ENCODE data around the gene SIRPB2. TPM values are rescaled to one million over a fixed set of nuclear protein-coding genes. Genes with fewer than 3 reads are reported as not detected.

SIRPB2 gene
- not detected in 2 replicates for total RNA-seq (ENCODE audit: low replicate concordance)

GRCh38 chr20:1491281-1491840, at the start of gene SIRPB2:
Gene SIRPB2, minus strand, starts transcription at chr20:1491420. Its CDS starts 61 bp downstream, at chr20:1491359.
- no peak within 1 kb of the TSS for H3K4me3 ChIP-seq (ENCODE audit: low read depth, low read length)
- DNase-seq (ENCODE audit: low read depth) = no peak
- TF ChIP-seq CTCF (IDR thresholded peaks at IDR 0.05; ENCODE audit: insufficient read depth, low read length) = no peak

DNA sequence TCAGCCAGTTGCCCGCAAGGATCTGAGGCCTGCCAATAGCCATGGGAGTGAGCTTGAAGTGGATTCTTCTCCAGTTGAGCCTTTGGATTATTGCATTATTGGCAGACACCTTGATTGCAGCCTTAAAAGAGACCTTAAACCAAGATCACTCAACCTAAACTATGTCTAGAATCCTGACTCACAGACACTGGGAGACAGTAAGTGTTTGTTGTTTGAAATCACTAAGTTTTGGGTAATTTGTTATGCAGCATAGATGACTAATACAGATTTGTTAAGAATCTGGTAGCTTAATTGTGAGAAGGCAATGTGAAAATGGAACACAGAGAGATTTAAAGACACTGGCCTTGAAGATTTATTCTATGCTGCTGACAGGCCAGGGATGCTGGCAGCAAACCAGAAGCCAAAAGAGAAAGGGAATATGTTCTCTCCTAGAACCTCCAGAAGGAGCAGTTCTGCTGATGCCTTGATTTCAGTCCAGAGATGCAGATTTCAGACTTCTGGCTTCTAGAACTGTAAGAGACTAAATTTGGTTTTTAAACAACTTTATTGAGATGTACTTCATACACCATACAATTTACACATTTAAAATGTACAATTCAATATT, 48.7 kb upstream of the SIRPB2 start:
- DNase-seq (ENCODE audit: low read depth) = no peak
- TF ChIP-seq CTCF (IDR thresholded peaks at IDR 0.05; ENCODE audit: insufficient read depth, low read length) = no peak
- H3K4me3 ChIP-seq (ENCODE audit: low read depth, low read length) = no peak overlapping the region

- DNase-seq (ENCODE audit: low read depth) = no peak
- H3K4me3 ChIP-seq (ENCODE audit: low read depth, low read length) = no peak overlapping the region
- TF ChIP-seq CTCF (IDR thresholded peaks at IDR 0.05; ENCODE audit: insufficient read depth, low read length) = no peak
Observed at GRCh38 chr20:1538655-1539054, 47.4 kb upstream of the SIRPB2 start.

GRCh38 chr20:1537731-1538058, 46.5 kb upstream of the SIRPB2 start:
- no peak for DNase-seq (ENCODE audit: low read depth)
- no peak overlapping the region for H3K4me3 ChIP-seq (ENCODE audit: low read depth, low read length)
- TF ChIP-seq CTCF (IDR thresholded peaks at IDR 0.05; ENCODE audit: insufficient read depth, low read length) = no peak

- DNase-seq (ENCODE audit: low read depth) = no peak
- no peak overlapping the region for H3K4me3 ChIP-seq (ENCODE audit: low read depth, low read length)
- no peak for TF ChIP-seq CTCF (IDR thresholded peaks at IDR 0.05; ENCODE audit: insufficient read depth, low read length)
Observed at GRCh38 chr20:1536893-1537730, 45.9 kb upstream of the SIRPB2 start.

- H3K4me3 ChIP-seq (ENCODE audit: low read depth, low read length) = no peak overlapping the region
- DNase-seq (ENCODE audit: low read depth) = no peak
- no peak for TF ChIP-seq CTCF (IDR thresholded peaks at IDR 0.05; ENCODE audit: insufficient read depth, low read length)
Observed at GRCh38 chr20:1535420-1536175, 44.4 kb upstream of the SIRPB2 start.

All from fibroblast of the aortic adventitia (primary cell).